SK-N-SH (cell line): ENCODE measurements around the gene TBX20. TPM values are rescaled to one million over a fixed set of nuclear protein-coding genes. Genes with fewer than 3 reads are reported as not detected.

ENCODE experiments used
- CTCF ChIA-PET: fragments of 300-600, 350-600 bp; formaldehyde crosslinking; extraction: SDS; loops from one replicate; lab custom pipeline; 2021; lab: Yijun Ruan, JAX
- POLR2A ChIA-PET: fragments of 350-600 bp; sonication (Branson Sonifier 250); formaldehyde crosslinking; extraction: SDS; loops from one replicate; lab custom pipeline; 2020; ENCODE audit warnings: antibody characterized with exemption, inconsistent platforms; lab: Yijun Ruan, JAX
- DNase-seq: peaks from one replicate; pipeline ENCODE4 v3.0.0; 2012
- H2AFZ ChIP-seq: fragments of 200-600 bp; sonication (generic); 2 replicates; pipeline ENCODE4 v1.8.1; 2016; ENCODE audit warnings: antibody characterized with exemption, mild to moderate bottlenecking, low read depth
- H3F3A ChIP-seq: fragments of 200-600 bp; sonication (generic); replicated peaks from 2 replicates; pipeline ENCODE3; 2016; ENCODE audit warnings: antibody characterized with exemption, mild to moderate bottlenecking; ENCODE audit not compliant: insufficient read depth
- H3K27ac ChIP-seq, 2 experiments: fragments of 200-500 bp in 1 of 2; fragments of 200-600 bp in 1 of 2; sonication (Bioruptor generic) in 1 of 2; sonication (generic), shearing (Covaris generic) in 1 of 2; 2 replicates each; pipeline versions ENCODE4 v1.5.1 to v1.6.1; 2014 to 2016; ENCODE audit warnings: low read depth in 2 of 2, inconsistent platforms in 1 of 2, low read length in 1 of 2, mild to moderate bottlenecking in 1 of 2, mixed read lengths in 1 of 2
- H3K27me3 ChIP-seq: fragments of 200-600 bp; sonication (generic), shearing (Covaris generic); 2 replicates; pipeline ENCODE4 v1.6.1; 2016; ENCODE audit warnings: mixed run types; ENCODE audit not compliant: insufficient read depth
- H3K36me3 ChIP-seq, 2 experiments: fragments of 200-500 bp in 1 of 2; fragments of 200-600 bp in 1 of 2; sonication (Bioruptor generic) in 1 of 2; sonication (generic) in 1 of 2; replicated peaks in 1 of 2; 2 replicates each; pipeline versions ENCODE3 to v1.5.1; 2014 to 2016; ENCODE audit warnings: low read length in 1 of 2, mild to moderate bottlenecking in 1 of 2; ENCODE audit not compliant: insufficient read depth in 2 of 2, control insufficient read depth in 1 of 2
- H3K4me1 ChIP-seq, 2 experiments: fragments of 200-500 bp in 1 of 2; fragments of 200-600 bp in 1 of 2; sonication (Bioruptor generic) in 1 of 2; sonication (generic), shearing (Covaris generic) in 1 of 2; 2 replicates each; pipeline versions ENCODE4 v1.5.1 to v1.6.1; 2014 to 2016; ENCODE audit warnings: low read depth in 1 of 2, low read length in 1 of 2, mixed run types in 1 of 2; ENCODE audit not compliant: insufficient read depth in 2 of 2, control insufficient read depth in 1 of 2
- H3K4me2 ChIP-seq: fragments of 200-600 bp; sonication (generic), shearing (Covaris generic); 2 replicates; pipeline ENCODE4 v1.6.1; 2017; ENCODE audit warnings: mixed run types
- H3K4me3 ChIP-seq, 2 experiments: fragments of 200-500 bp in 1 of 2; fragments of 200-600 bp in 1 of 2; sonication (Bioruptor generic) in 1 of 2; sonication (generic), shearing (Covaris generic) in 1 of 2; 2 replicates each; pipeline versions ENCODE4 v1.5.1 to v1.8.1; 2014 to 2016; ENCODE audit warnings: low read depth in 2 of 2, inconsistent platforms in 1 of 2, low read length in 1 of 2, mild to moderate bottlenecking in 1 of 2, mixed read lengths in 1 of 2, moderate library complexity in 1 of 2
- H3K79me2 ChIP-seq: fragments of 200-600 bp; sonication (generic); 2 replicates; pipeline ENCODE4 v1.8.1; 2017; ENCODE audit warnings: mild to moderate bottlenecking; ENCODE audit not compliant: insufficient read depth
- H3K9ac ChIP-seq: fragments of 200-600 bp; sonication (generic); 2 replicates; pipeline ENCODE4 v1.6.1; 2017; ENCODE audit warnings: mixed run types
- H3K9me2 ChIP-seq: fragments of 200-600 bp; sonication (generic); 2 replicates; pipeline ENCODE4 v1.6.1; 2017; ENCODE audit warnings: mixed run types
- H3K9me3 ChIP-seq: fragments of 200-600 bp; sonication (generic); 2 replicates; pipeline ENCODE4 v1.6.1; 2017; ENCODE audit warnings: mixed run types, mild to moderate bottlenecking, moderate library complexity
- H4K20me1 ChIP-seq: fragments of 200-600 bp; sonication (generic); 2 replicates; pipeline ENCODE4 v1.6.1; 2017; ENCODE audit warnings: mild to moderate bottlenecking, mixed run types; ENCODE audit not compliant: insufficient read depth
- CHD2 ChIP-seq: fragments of 150-350 bp; IDR thresholded peaks from 2 replicates; pipeline ENCODE4 v1.6.1; 2018; ENCODE audit warnings: low read length; ENCODE audit not compliant: partially characterized antibody
- CTCF ChIP-seq: fragments of 200-600 bp; sonication (generic); IDR thresholded peaks from 2 replicates; pipeline ENCODE4 v1.6.1; 2017; ENCODE audit warnings: antibody characterized with exemption, mild to moderate bottlenecking, moderate library complexity
- ELF1 ChIP-seq: IDR thresholded peaks from 2 replicates; pipeline ENCODE4 v1.4.0; 2012
- EZH2phosphoT487 ChIP-seq: fragments of 200-600 bp; sonication (generic); IDR thresholded peaks from 2 replicates; pipeline ENCODE4 v1.6.1; 2017; ENCODE audit warnings: low read depth, mixed run types, mild to moderate bottlenecking, antibody characterized with exemption, moderate library complexity, borderline replicate concordance
- GABPA ChIP-seq: IDR thresholded peaks from 2 replicates; pipeline ENCODE4 v1.4.0; 2012; ENCODE audit warnings: low read depth, mild to moderate bottlenecking
- JUND ChIP-seq: IDR thresholded peaks from 2 replicates; pipeline ENCODE4 v1.4.0; 2012
- MEF2A ChIP-seq: IDR thresholded peaks from 2 replicates; pipeline ENCODE4 v1.4.0; 2012; ENCODE audit warnings: low read depth, borderline replicate concordance
- NFIC ChIP-seq: IDR thresholded peaks from 2 replicates; pipeline ENCODE4 v1.4.0; 2012; ENCODE audit warnings: borderline replicate concordance
- PBX3 ChIP-seq: IDR thresholded peaks from 2 replicates; pipeline ENCODE4; 2012
- REST ChIP-seq: IDR thresholded peaks from 2 replicates; pipeline ENCODE4 v1.6.1; 2012; ENCODE audit warnings: mild to moderate bottlenecking, low read depth, low read length, moderate library complexity
- RFX5 ChIP-seq: IDR thresholded peaks from 2 replicates; pipeline ENCODE4 v1.6.1; 2012; ENCODE audit warnings: mild to moderate bottlenecking, improper control_type of control experiment, low read length
- RXRA ChIP-seq: IDR thresholded peaks from 2 replicates; pipeline ENCODE4 v1.4.0; 2012; ENCODE audit warnings: low read depth, mild to moderate bottlenecking, borderline replicate concordance
- SIN3A ChIP-seq: IDR thresholded peaks from 2 replicates; pipeline ENCODE4 v1.6.1; 2012; ENCODE audit warnings: low read depth, mild to moderate bottlenecking, low read length, moderate library complexity, borderline replicate concordance
- SMC3 ChIP-seq: IDR thresholded peaks from 2 replicates; pipeline ENCODE4 v1.6.1; 2012; ENCODE audit warnings: low read depth, low read length, improper control_type of control experiment
- TAF1 ChIP-seq: IDR thresholded peaks from 2 replicates; pipeline ENCODE4 v1.6.1; 2012; ENCODE audit warnings: low read depth, mild to moderate bottlenecking, low read length, moderate library complexity, borderline replicate concordance
- TCF12 ChIP-seq: IDR thresholded peaks from 2 replicates; pipeline ENCODE4 v1.4.0; 2012
- TEAD4 ChIP-seq: IDR thresholded peaks from 2 replicates; pipeline ENCODE4 v1.4.0; 2012; ENCODE audit warnings: mild to moderate bottlenecking, borderline replicate concordance; ENCODE audit not compliant: insufficient read depth
- WGBS: methylation state at CpG from one replicate; pipeline ENCODE4 v1.1.6; 2017; ENCODE audit warnings: low lambda C conversion rate; 5-methylcytosine and 5-hydroxymethylcytosine counted together
- polyA plus RNA-seq, 3 experiments: library from polyadenylated mRNA; depleted of rRNA; stranded (reverse); fragments of >200 nt; gene quantifications; 2 replicates each; pipeline ENCODE4 v1.2.3, GENCODE V29; 2012

TBX20 gene
- polyA plus RNA-seq, 1 of the 3 experiments (the other 2 are of a cell fraction): 1.0 TPM

- Histone ChIP-seq H3K9me2 (no peaks in the 10 kb centered on the region), H3F3A (no peaks in the 10 kb centered on the region), H3K9ac (no peak overlapping the region), H3K36me3 (no peaks in the 10 kb centered on the region), H3K9me3 (no peaks in the 10 kb centered on the region), H4K20me1 (no peaks in the 10 kb centered on the region), H3K4me1 (peaks cover 0 to 7% of the 10 kb centered on the region in 2 experiments; a peak in 2 of 4 replicates), H3K4me2 (no peak overlapping the region), H3K27me3 (no peaks in the 10 kb centered on the region), H3K4me3 (no peak overlapping the region), H3K79me2 (no peaks in the 10 kb centered on the region), H3K27ac (no peak overlapping the region), H2AFZ (no peak overlapping the region)
- POLR2A ChIA-PET: no interaction called here
- 88% methylated on average over 21 of the region's 21 CpGs for WGBS
- TF ChIP-seq SMC3 (no peak), TEAD4 (no peak), RXRA (no peak), RFX5 (no peak), NFIC (no peak), SIN3A (no peak), JUND (no peak), PBX3 (no peak)
- DNase-seq: no peak
- CTCF ChIA-PET: interaction anchor here (1.3 kb wide), 1 partner anchor 11 kb away, joined by 6 read pairs; no protein-coding TSS in a partner anchor
Measured at GRCh38 chr7:35261041-35261440, 7.1 kb upstream of the TBX20 start.

- H4K20me1 ChIP-seq: no peaks in the 10 kb centered on the region
- H3K4me2 ChIP-seq: no peak overlapping the region
- TF ChIP-seq ELF1: no peak
- H2AFZ ChIP-seq: no peak overlapping the region
- no peaks in the 10 kb centered on the region for H3K36me3 ChIP-seq
- peaks cover 0 to 7% of the 10 kb centered on the region in 2 experiments; a peak in 2 of 4 replicates for H3K4me1 ChIP-seq
- DNase-seq: no peak
- H3K79me2 ChIP-seq: no peaks in the 10 kb centered on the region
- H3K27me3 ChIP-seq: no peaks in the 10 kb centered on the region
- ChIA-PET CTCF (interaction anchor here (1.3 kb wide), 1 partner anchor 10 kb away, joined by 6 read pairs; no protein-coding TSS in a partner anchor), POLR2A (no interaction called here)
- 65% methylated on average over 7 of the region's 7 CpGs for WGBS
- H3F3A ChIP-seq: no peaks in the 10 kb centered on the region
- H3K9ac ChIP-seq: no peak overlapping the region
- H3K9me3 ChIP-seq: no peaks in the 10 kb centered on the region
- no peaks in the 10 kb centered on the region for H3K9me2 ChIP-seq
- no peak overlapping the region for H3K27ac ChIP-seq
- no peak overlapping the region for H3K4me3 ChIP-seq
Measured at GRCh38 chr7:35260246-35260645, 6.3 kb upstream of the TBX20 start.

- Histone ChIP-seq H4K20me1 (no peaks in the 10 kb centered on the region), H3K9me3 (no peaks in the 10 kb centered on the region), H3K4me3 (no peak overlapping the region), H3K9ac (no peak overlapping the region), H3K27ac (no peak overlapping the region), H3K79me2 (no peaks in the 10 kb centered on the region), H3K4me1 (peaks cover 0 to 8% of the 10 kb centered on the region in 2 experiments; a peak in 2 of 4 replicates), H3K27me3 (no peaks in the 10 kb centered on the region), H3K36me3 (no peaks in the 10 kb centered on the region), H3K9me2 (no peaks in the 10 kb centered on the region), H3K4me2 (no peak overlapping the region), H3F3A (no peaks in the 10 kb centered on the region), H2AFZ (no peak overlapping the region)
- WGBS: 85% methylated on average over 6 of the region's 6 CpGs
- ChIA-PET CTCF (interaction anchor here (0.7 kb wide), 1 partner anchor 366 kb away, joined by 3 read pairs; no protein-coding TSS in a partner anchor), POLR2A (no interaction called here)
- no peak for DNase-seq
- TF ChIP-seq TCF12 (no peak), CHD2 (no peak), EZH2phosphoT487 (no peak), CTCF (no peak), MEF2A (no peak), NFIC (no peak), REST (no peak), GABPA (no peak), TAF1 (no peak)
Measured at GRCh38 chr7:35259523-35259908, 5.6 kb upstream of the TBX20 start.
